Measurements from ENCODE around the gene ATXN7L1.
"Not testable (repeated sequence)": the region's sequence is repeated elsewhere in the genome, so short reads cannot be mapped to it uniquely, and the experiment has no call there.

ATXN7L1 gene

GRCh38 chr7:105887569-105888189 is 11.3 kb upstream of the ATXN7L1 start:
- DNase-seq = no peak

DNA sequence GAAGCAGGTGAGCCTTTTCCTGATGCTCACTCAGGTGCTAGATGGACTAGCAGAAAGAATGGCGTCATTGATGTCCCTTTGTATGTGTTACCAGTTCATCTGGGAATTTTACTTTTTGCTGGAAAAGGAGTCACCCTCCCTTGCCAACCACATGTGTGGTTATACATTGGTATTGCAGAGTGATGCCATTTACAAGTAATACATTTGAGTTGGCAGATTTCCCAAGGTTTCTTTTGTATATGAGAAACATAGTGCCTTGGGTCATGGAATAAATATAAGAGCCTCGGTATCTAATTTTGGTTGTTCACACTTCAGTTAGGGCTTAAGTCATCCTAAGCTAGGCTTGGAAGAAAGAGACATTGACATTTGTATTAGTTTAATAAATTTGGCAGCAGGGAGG is 10.4 kb upstream of the ATXN7L1 start:
- no peak for DNase-seq

DNA sequence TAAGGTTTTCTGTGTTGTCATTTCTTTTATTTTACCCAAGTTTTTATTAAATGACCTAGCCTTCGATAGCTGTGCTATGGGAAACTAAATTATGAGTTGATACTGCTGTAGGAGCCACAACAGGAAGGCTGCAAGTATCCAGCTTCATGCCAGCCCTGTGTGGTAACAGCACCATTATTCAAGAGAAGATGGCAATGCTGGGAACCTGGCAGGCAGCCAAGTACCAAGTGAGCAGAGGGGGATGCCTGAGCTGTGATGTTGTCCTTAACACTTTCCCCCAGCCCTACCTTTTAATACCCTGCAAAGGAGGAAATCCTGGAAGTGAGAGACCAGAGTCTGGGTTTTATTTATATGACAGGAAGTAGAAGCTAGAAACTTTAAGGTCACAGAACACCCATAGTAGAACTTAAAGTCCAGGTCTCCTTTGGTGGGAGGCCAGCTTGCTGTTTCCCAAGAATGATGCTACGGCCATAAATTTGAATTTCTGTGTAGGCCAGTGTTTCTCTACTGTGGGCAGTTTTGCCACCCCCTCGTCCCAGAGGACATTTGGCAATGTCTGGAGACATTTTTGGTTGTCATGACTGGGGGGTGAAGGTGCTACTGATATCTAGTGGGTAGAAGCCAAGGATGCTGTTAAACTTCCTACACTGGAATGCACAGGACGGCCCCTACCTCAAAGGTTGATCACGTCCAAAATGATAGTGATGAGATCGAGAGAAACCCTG is 9.2 kb upstream of the ATXN7L1 start:
- no peak for DNase-seq

DNA sequence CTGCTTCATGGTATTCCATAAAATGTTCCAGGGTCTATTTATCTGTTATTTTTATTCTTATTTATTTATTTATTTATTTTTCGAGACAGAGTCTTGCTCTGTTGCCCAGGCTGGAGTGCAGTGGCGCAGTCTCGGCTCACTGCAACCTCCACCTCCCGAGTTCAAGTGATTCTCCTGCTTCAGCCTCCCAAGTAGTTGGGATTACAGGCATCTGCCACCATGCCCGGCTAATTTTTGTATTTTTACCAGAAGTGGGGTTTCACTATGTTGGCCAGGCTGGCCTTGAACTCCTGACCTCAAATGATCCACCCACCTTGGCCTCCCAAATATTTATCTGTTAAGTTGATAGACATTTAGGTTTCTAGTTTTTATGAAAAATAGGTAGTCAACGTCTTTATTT is 6.8 kb upstream of the ATXN7L1 start:
- DNase-seq = not testable (repeated sequence)

GRCh38 chr7:105881439-105881838 is 5.0 kb upstream of the ATXN7L1 start:
- DNase-seq = no peak

DNA sequence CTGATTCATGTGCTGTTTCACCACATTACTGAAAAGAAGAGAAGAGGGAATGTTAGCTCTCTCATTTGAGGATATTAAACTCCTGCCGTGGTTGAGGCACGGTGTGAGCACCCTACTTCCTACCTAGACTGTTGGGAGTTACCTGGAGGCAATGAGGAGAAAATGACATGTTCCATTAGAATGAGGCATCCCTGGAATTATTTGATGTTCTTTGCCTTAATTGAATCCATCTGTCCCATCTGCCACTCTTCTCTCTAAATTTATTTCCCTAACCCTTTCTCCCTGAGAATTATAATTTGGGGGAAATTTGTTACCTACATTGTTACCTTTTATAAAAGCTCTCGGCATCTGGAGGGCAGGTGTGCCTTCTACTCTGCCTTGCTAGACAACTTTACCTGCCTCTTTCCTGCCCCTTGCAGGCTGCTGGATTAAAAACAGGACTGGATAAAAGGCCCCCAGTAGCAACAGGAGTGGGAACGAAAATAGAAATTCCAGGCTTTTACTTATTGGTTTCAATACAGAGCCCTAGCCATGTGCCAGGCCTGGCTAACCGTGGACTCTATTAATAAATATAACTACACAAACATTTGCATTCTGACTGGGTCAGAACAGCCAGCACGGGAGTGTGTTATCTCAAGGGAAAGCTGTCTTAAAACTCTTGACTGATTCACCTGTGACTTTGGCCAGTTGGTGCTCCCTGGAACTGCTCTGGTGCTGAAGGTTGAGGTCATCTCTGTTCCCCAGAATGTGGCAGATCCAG is 4.4 kb upstream of the ATXN7L1 start:
- DNase-seq = no peak

DNA sequence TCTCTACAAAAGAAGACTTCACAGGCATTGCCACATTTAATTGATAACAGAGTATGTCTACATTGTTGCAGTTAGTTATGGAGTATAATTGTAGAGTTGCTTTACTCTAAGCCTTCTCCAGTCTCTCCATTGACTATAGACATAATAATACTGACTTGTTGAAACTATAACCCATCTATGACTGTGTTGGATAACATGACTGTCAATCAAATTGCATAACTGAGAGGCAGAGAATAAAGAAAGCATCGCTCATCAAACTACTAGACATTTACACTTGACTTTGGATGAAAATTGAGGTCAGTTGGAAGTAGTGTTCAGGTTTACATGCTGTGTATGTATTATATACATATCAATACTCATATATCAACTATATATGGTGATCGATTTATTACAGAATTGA is 3.4 kb upstream of the ATXN7L1 start:
- no peak for DNase-seq

GRCh38 chr7:105878746-105879605 is 2.6 kb upstream of the ATXN7L1 start:
- DNase-seq = no peak

GRCh38 chr7:105877736-105878135 is 1.3 kb upstream of the ATXN7L1 start:
- no peak for DNase-seq

- peak in 2 of 4 experiments; percentile 20 to 24 for DNase-seq
Observed at GRCh38 chr7:105876964-105877601, 684 bp upstream of the ATXN7L1 start.

DNA sequence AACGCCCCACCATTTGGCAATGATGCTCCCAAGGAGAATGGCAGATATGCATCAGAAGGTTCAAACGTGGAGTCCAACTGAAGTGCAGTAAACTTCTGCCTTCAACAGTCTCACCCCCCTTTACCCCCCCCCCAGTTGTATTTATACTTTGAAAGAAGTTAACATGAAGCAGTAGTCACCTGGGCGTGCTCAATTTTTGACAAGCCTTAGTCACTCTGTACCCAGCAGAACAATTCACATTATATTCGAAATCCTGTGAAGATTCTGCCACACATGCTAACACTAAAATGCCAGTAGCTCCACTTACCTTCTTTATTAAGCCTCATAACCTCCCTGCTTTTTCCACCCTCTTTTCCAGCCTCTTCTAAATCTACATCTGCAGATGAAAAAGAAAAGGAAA is 894 bp downstream of the ATXN7L1 start:
- no peak for DNase-seq

DNA sequence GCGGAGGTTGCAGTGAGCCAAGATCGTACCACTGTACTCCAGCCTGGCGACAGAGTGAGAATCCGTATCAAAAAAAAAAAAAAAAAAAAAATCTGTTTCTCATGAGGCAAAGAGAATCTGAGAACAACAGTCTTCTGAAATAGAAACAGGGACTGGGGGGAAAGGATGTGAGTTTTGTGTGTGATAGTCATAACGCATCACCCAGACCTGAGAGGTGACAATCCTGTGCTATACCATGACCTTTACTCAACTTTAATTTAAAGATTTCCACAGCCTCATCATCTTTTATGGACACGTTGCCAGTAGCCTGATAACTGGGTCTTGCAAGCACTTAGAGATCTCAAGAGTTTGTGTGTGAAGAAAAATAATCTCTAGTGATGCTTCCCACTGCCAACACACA is 2.3 kb downstream of the ATXN7L1 start:
- DNase-seq = no peak

- DNase-seq = no peak
Observed at GRCh38 chr7:105872491-105872890, 3.9 kb downstream of the ATXN7L1 start.

GRCh38 chr7:105871142-105871541 is 5.3 kb downstream of the ATXN7L1 start:
- no peak for DNase-seq

GRCh38 chr7:105866102-105866801 is 10.1 kb downstream of the ATXN7L1 start:
- DNase-seq = no peak

- no peak for DNase-seq
Observed at GRCh38 chr7:105863876-105864275, 12.5 kb downstream of the ATXN7L1 start.

DNA sequence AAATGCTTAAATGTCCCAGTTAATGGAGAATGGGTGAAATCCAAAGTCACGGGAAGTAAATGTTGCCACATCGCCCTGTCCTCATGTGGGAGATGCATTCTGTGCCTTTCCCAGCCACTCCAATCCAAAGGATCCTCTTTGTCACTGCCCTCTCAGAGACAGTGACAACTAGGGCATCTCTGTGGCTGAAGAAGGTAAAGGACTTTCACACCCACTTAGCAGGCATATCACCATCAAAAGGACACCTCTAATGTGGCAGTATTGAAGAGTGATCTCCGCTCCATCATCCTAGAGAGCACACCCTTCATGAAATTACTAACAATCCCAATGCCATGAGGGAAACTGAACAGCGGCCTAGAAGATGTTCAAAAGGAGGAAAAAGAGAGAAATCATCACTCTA is 13.6 kb downstream of the ATXN7L1 start:
- DNase-seq = no peak

DNA sequence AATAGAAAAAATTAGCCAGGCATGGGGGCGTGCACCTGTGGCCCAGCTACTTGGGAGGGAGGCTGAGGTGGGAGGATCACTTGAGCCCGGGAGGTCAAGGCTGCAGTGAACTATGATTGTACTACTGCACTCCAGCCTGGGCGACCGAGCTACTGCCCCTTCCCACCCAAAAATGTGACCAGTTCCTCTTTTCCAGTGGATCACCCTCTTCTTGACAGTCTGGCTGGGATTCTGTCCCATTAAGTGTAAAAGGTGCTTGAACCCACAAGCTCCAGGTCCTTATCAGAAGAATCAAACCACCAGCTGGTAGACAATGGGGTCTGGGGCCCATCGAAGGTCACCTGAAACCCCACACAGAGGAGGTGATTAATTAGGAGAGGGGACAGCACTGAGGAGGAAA is 14.1 kb downstream of the ATXN7L1 start:
- no peak for DNase-seq

DNA sequence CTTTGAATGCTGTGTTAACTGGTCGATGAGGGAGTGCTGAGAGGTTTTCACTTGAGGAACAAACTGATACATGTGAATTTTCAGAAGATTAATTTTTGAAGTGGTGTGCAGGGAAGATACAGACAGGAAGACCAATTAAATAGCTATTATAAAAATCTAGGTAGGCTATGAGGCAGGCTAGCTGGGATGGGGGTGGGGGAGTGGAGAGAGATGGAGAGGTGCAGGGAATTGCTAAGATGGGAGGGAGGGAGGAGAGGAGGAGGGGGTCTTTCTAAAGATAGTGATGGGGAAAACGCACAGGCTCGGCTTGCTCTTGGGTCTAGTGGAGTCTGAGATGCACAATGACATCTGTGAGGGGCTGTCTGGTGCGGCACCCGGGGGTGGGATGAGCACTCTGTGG is 15.2 kb downstream of the ATXN7L1 start:
- DNase-seq = no peak

GRCh38 chr7:105860793-105861192 is 15.6 kb downstream of the ATXN7L1 start:
- DNase-seq = no peak

- no peak for DNase-seq
Observed at GRCh38 chr7:105857009-105857952, 19.1 kb downstream of the ATXN7L1 start.
